IMR-90 (cell line): ENCODE measurements around the gene CACNB2. TPM values are rescaled to one million over a fixed set of nuclear protein-coding genes. Genes with fewer than 3 reads are reported as not detected.

Experiments used
- ATAC-seq: fragments of 200-7000 bp; cut with Tn5 transposase; 2 replicates; pipeline ENCODE4 v1.9.1; 2020; ENCODE audit warnings: low read depth, mild to moderate bottlenecking, moderate library complexity
- BruUV-seq: library from RNA; stranded (reverse); fragments of 400-500 nt; replicated peaks from 2 replicates; lab custom pipeline; 2021; lab: Mats Ljungman, UMichigan
- CTCF ChIA-PET: fragments of 300-600 bp; formaldehyde crosslinking; extraction: SDS; loops from one replicate; lab custom pipeline; 2021; ENCODE audit warnings: antibody characterized with exemption; lab: Yijun Ruan, JAX
- POLR2A ChIA-PET: fragments of 300-600 bp; sonication (Branson Sonifier 250); formaldehyde crosslinking; loops from one replicate; lab custom pipeline; 2022; ENCODE audit warnings: antibody characterized with exemption; ENCODE audit not compliant: unreplicated experiment; lab: Charles Lee
- DNase-seq: peaks from one replicate; pipeline ENCODE4 v3.0.0; 2013
- H2AFZ ChIP-seq: replicated peaks from 2 replicates; pipeline ENCODE3; 2013; ENCODE audit warnings: low read length, mild to moderate bottlenecking; ENCODE audit not compliant: poor library complexity
- H2AK5ac ChIP-seq: 2 replicates; pipeline ENCODE4 v1.6.1; 2013; ENCODE audit warnings: low read depth, low read length, inconsistent platforms
- H2AK9ac ChIP-seq: replicated peaks from 2 replicates; pipeline ENCODE3; 2013; ENCODE audit warnings: mild to moderate bottlenecking, low read depth, low read length, moderate library complexity; ENCODE audit not compliant: poor library complexity
- H2BK120ac ChIP-seq: 2 replicates; pipeline ENCODE4 v1.6.1; 2013; ENCODE audit warnings: low read depth, low read length, inconsistent platforms
- H2BK15ac ChIP-seq: 3 replicates; pipeline ENCODE4 v1.6.1; 2013; ENCODE audit warnings: low read depth, low read length, inconsistent platforms
- H2BK20ac ChIP-seq: 2 replicates; pipeline ENCODE4 v1.6.1; 2013; ENCODE audit warnings: low read depth, mild to moderate bottlenecking, inconsistent platforms, low read length, moderate library complexity
- H2BK5ac ChIP-seq: 2 replicates; pipeline ENCODE4 v1.6.1; 2013; ENCODE audit warnings: mild to moderate bottlenecking, low read depth, low read length, inconsistent platforms; ENCODE audit not compliant: poor library complexity, severe bottlenecking
- H3K14ac ChIP-seq: replicated peaks from 2 replicates; pipeline ENCODE4 v1.6.1; 2013; ENCODE audit warnings: low read depth, low read length, inconsistent platforms
- H3K18ac ChIP-seq: 2 replicates; pipeline ENCODE4 v1.6.1; 2013; ENCODE audit warnings: low read depth, low read length, control low read depth
- H3K23ac ChIP-seq: 2 replicates; pipeline ENCODE4 v1.6.1; 2013; ENCODE audit warnings: low read depth, low read length, inconsistent platforms
- H3K27ac ChIP-seq: 2 replicates; pipeline ENCODE4 v1.5.1; 2013; ENCODE audit warnings: mild to moderate bottlenecking, control low read depth, low read length; ENCODE audit not compliant: insufficient read depth
- H3K27me3 ChIP-seq: 2 replicates; pipeline ENCODE4 v1.6.1; 2013; ENCODE audit warnings: low read length; ENCODE audit not compliant: control insufficient read depth, insufficient read depth
- H3K36me3 ChIP-seq: 2 replicates; pipeline ENCODE4 v1.6.1; 2013; ENCODE audit warnings: low read length, mixed read lengths; ENCODE audit not compliant: control insufficient read depth, insufficient read depth
- H3K4ac ChIP-seq: 2 replicates; pipeline ENCODE4 v1.6.1; 2013; ENCODE audit warnings: low read depth, low read length, inconsistent platforms
- H3K4me1 ChIP-seq: 2 replicates; pipeline ENCODE4 v1.6.1; 2013; ENCODE audit warnings: low read length, mixed read lengths; ENCODE audit not compliant: control insufficient read depth, insufficient read depth
- H3K4me2 ChIP-seq: 2 replicates; pipeline ENCODE4 v1.6.1; 2013; ENCODE audit warnings: low read depth, mild to moderate bottlenecking, control low read depth, low read length, moderate library complexity
- H3K4me3 ChIP-seq: 2 replicates; pipeline ENCODE4 v1.5.1; 2013; ENCODE audit warnings: low read depth, mild to moderate bottlenecking, control low read depth, low read length, moderate library complexity; ENCODE audit not compliant: insufficient read depth
- H3K56ac ChIP-seq: 2 replicates; pipeline ENCODE4 v1.6.1; 2013; ENCODE audit warnings: low read length, inconsistent platforms; ENCODE audit not compliant: insufficient read depth; ENCODE audit errors: extremely low read depth
- H3K79me1 ChIP-seq, 2 experiments: 2 replicates each; pipeline ENCODE4 v1.6.1; 2013; ENCODE audit warnings: low read length in 2 of 2, inconsistent platforms in 1 of 2, low read depth in 1 of 2
- H3K9ac ChIP-seq: 2 replicates; pipeline ENCODE4 v1.6.1; 2013; ENCODE audit warnings: low read depth, low read length, control low read depth
- H3K9me1 ChIP-seq: 2 replicates; pipeline ENCODE4 v1.6.1; 2013; ENCODE audit warnings: low read length, inconsistent platforms; ENCODE audit not compliant: insufficient read depth
- H3K9me3 ChIP-seq: 2 replicates; pipeline ENCODE4 v1.6.1; 2013; ENCODE audit warnings: low read length; ENCODE audit not compliant: control insufficient read depth, insufficient read depth
- H4K20me1 ChIP-seq: 2 replicates; pipeline ENCODE4 v1.6.1; 2013; ENCODE audit warnings: low read length, inconsistent platforms; ENCODE audit not compliant: insufficient read depth
- H4K5ac ChIP-seq: 2 replicates; pipeline ENCODE4 v1.6.1; 2013; ENCODE audit warnings: mild to moderate bottlenecking, low read depth, low read length, control low read depth
- H4K8ac ChIP-seq, 2 experiments: 2 replicates each; pipeline ENCODE4 v1.6.1; 2013; ENCODE audit warnings: low read depth in 2 of 2, low read length in 2 of 2, control low read depth in 1 of 2, inconsistent platforms in 1 of 2
- H4K91ac ChIP-seq: 2 replicates; pipeline ENCODE4 v1.6.1; 2013; ENCODE audit warnings: low read depth, low read length, inconsistent platforms; ENCODE audit not compliant: insufficient read depth
- BHLHE40 ChIP-seq: fragments of 150-350 bp; IDR thresholded peaks from 2 replicates; pipeline ENCODE4 v1.6.1; 2016; ENCODE audit warnings: mild to moderate bottlenecking, low read depth, low read length
- CEBPB ChIP-seq: IDR thresholded peaks from 2 replicates; pipeline ENCODE4 v1.6.1; 2012; ENCODE audit warnings: low read depth, low read length, improper control_type of control experiment
- CHD1 ChIP-seq: IDR thresholded peaks from 2 replicates; pipeline ENCODE4 v1.6.1; 2012; ENCODE audit warnings: low read depth, low read length, improper control_type of control experiment
- ELK1 ChIP-seq: fragments of 150-350 bp; IDR thresholded peaks from 2 replicates; pipeline ENCODE4 v1.6.1; 2016; ENCODE audit warnings: low read depth, mild to moderate bottlenecking, low read length, moderate library complexity, borderline replicate concordance
- FOS ChIP-seq: fragments of 150-350 bp; IDR thresholded peaks from 2 replicates; pipeline ENCODE4 v1.6.1; 2016; ENCODE audit warnings: low read depth, low read length
- MAFK ChIP-seq: IDR thresholded peaks from 2 replicates; pipeline ENCODE4 v1.6.1; 2012; ENCODE audit warnings: low read depth, low read length, improper control_type of control experiment
- MAZ ChIP-seq: IDR thresholded peaks from 2 replicates; pipeline ENCODE4 v1.6.1; 2012; ENCODE audit warnings: low read depth, mild to moderate bottlenecking, low read length, improper control_type of control experiment, moderate library complexity, borderline replicate concordance
- MXI1 ChIP-seq: IDR thresholded peaks from 2 replicates; pipeline ENCODE4 v1.6.1; 2012; ENCODE audit warnings: low read depth, mild to moderate bottlenecking, low read length, moderate library complexity, borderline replicate concordance
- NFE2L2 ChIP-seq: fragments of 150-350 bp; IDR thresholded peaks from 2 replicates; pipeline ENCODE4 v1.6.1; 2016; ENCODE audit warnings: low read depth, mild to moderate bottlenecking, low read length
- RFX5 ChIP-seq: IDR thresholded peaks from 2 replicates; pipeline ENCODE4 v1.8.0; 2012; ENCODE audit warnings: low read depth, mild to moderate bottlenecking, low read length, moderate library complexity
- USF2 ChIP-seq: fragments of 150-350 bp; IDR thresholded peaks from 2 replicates; pipeline ENCODE4 v1.6.1; 2017; ENCODE audit warnings: mild to moderate bottlenecking, antibody characterized with exemption, low read length, low read depth
- WGBS, 2 experiments: methylation state at CpG; one replicate each; pipeline versions ENCODE4 v1.1.5 to v1.1.7; 2013; ENCODE audit warnings: missing lambda C conversion rate in 2 of 2; ENCODE audit not compliant: insufficient read length in 1 of 2; ENCODE audit errors: extremely low coverage in 2 of 2; 5-methylcytosine and 5-hydroxymethylcytosine counted together
- dilution Hi-C: fragments of 300-500 bp; cut with HindIII; formaldehyde crosslinking; loops from one replicate; pipeline ENCODE4 v1.14.3; 2018; ENCODE audit warnings: low sequenced_read_pairs; ENCODE audit not compliant: unreplicated experiment
- in situ Hi-C: fragments of 300-500 bp; cut with MboI; formaldehyde crosslinking; loops from 3 replicates; pipeline ENCODE4 v1.14.3; 2019; ENCODE audit warnings: low sequenced_read_pairs, inconsistent platforms, mixed read lengths
- intact Hi-C: fragments of 100-400 bp; cut with micrococcal nuclease; formaldehyde crosslinking; loops from 2 replicates; pipeline ENCODE4 v1.10.0; 2022
- polyA plus RNA-seq, 3 experiments: library from polyadenylated mRNA; depleted of rRNA; stranded (reverse); fragments of >200 nt; gene quantifications; 2 replicates each; pipeline ENCODE4 v1.2.3, GENCODE V29; 2012; ENCODE audit warnings: low replicate concordance in 1 of 3
- total RNA-seq: library from RNA; depleted of rRNA; stranded (reverse); fragments of >200 nt; gene quantifications from 2 replicates; pipeline ENCODE4 v1.2.3, GENCODE V29; 2012
- TF ChIP-seq, protein P1 (sequence below): conservative IDR thresholded peaks from 2 replicates; pipeline ENCODE4 v1.5.1; 2012; ENCODE audit warnings: mild to moderate bottlenecking, low read depth, low read length, improper control_type of control experiment

CACNB2 gene
- total and polyA plus RNA-seq, 2 of the 4 experiments (the other 2 are of a cell fraction): 0.36 TPM

DNA sequence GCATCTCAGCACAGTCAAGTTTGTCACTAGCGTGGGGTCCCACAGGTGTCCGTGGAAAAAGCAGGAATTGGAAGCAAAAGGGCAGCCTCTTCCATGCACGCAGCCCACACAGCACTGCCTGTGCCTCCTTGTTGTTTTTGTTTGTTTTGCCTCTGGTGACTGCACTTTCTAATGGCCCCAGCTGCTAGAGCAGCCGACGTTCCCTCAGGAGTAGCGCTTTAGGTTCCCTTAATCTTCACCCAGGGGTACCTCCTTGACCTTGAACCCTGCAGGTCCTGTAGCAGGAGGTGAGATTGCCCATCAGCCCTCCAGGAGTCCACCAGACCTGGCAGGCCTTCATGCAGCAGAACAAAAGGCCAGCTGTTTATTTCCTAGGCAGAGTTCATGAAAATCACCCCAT lies 210.1 kb downstream of the CACNB2 start:
- Histone ChIP-seq H3K23ac (no peak overlapping the region), H2BK120ac (no peak overlapping the region), H3K4me3 (no peak overlapping the region), H3K9me1 (no peaks in the 10 kb centered on the region), H2BK20ac (no peak overlapping the region), H3K18ac (no peak overlapping the region), H3K9ac (no peak overlapping the region), H3K56ac (no peak overlapping the region), H2AK9ac (no peak overlapping the region), H4K20me1 (no peaks in the 10 kb centered on the region), H3K27ac (no peak overlapping the region), H3K4me2 (no peak overlapping the region), H2AK5ac (no peak overlapping the region), H3K36me3 (no peaks in the 10 kb centered on the region), H3K4ac (no peak overlapping the region), H2BK15ac (no peak overlapping the region), H2BK5ac (no peak overlapping the region), H4K91ac (no peak overlapping the region), H2AFZ (peak overlapping the region; percentile 56), H4K8ac (no peak overlapping the region), H3K79me1 (no peaks in the 10 kb centered on the region), H3K14ac (no peak overlapping the region; the same call in 1 of the 2 replicates), H4K5ac (no peak overlapping the region), H3K4me1 (no peaks in the 10 kb centered on the region), H3K27me3 (no peaks in the 10 kb centered on the region), H3K9me3 (no peaks in the 10 kb centered on the region)
- TF ChIP-seq CHD1 (no peak), FOS (no peak), MAFK (no peak), RFX5 (no peak), NFE2L2 (no peak), MXI1 (no peak), CEBPB (no peak), ELK1 (no peak), BHLHE40 (no peak), USF2 (no peak), MAZ (no peak)
- TF ChIP-seq, protein P1, sequence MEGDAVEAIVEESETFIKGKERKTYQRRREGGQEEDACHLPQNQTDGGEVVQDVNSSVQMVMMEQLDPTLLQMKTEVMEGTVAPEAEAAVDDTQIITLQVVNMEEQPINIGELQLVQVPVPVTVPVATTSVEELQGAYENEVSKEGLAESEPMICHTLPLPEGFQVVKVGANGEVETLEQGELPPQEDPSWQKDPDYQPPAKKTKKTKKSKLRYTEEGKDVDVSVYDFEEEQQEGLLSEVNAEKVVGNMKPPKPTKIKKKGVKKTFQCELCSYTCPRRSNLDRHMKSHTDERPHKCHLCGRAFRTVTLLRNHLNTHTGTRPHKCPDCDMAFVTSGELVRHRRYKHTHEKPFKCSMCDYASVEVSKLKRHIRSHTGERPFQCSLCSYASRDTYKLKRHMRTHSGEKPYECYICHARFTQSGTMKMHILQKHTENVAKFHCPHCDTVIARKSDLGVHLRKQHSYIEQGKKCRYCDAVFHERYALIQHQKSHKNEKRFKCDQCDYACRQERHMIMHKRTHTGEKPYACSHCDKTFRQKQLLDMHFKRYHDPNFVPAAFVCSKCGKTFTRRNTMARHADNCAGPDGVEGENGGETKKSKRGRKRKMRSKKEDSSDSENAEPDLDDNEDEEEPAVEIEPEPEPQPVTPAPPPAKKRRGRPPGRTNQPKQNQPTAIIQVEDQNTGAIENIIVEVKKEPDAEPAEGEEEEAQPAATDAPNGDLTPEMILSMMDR: no peak
- dilution Hi-C loops (no loop called here), in situ Hi-C loops (no loop called here), intact Hi-C loops (no loop called here)
- ATAC-seq (no peak), DNase-seq (no peak)
- BruUV-seq: no TSS peak
- POLR2A ChIA-PET: no interaction called here
- CTCF ChIA-PET: interaction anchor here (1.0 kb wide), 1 partner anchor 23 kb away, joined by 3 read pairs; no protein-coding TSS in a partner anchor
- 40% methylated on average over 2 of the region's 6 CpGs; no CpG with 5 or more reads in 1 of the 2 experiments for WGBS, 2 experiments
